K562 (cell line): ENCODE data around the gene MTHFD2. TPM values are rescaled to one million over a fixed set of nuclear protein-coding genes. Genes with fewer than 3 reads are reported as not detected.

ENCODE experiments used
- ATF1 ChIP-seq, 2 experiments: fragments of 450-650 bp in 1 of 2; IDR thresholded peaks; 2 replicates each; pipeline ENCODE4 v1.6.1; 2016; ENCODE audit warnings: missing compliant biosample characterization in 1 of 2, missing genetic modification characterization in 1 of 2
- ATF6 ChIP-seq: sonication (generic); formaldehyde crosslinking; IDR thresholded peaks from 2 replicates; pipeline ENCODE4 v1.4.0; 2020; ENCODE audit warnings: mild to moderate bottlenecking, missing genetic modification reagents
- BACH1 ChIP-seq: fragments of 200-800 bp; sonication (Bioruptor generic); IDR thresholded peaks from 2 replicates; pipeline ENCODE4 v1.6.1; 2016; ENCODE audit warnings: missing genetic modification characterization, missing compliant biosample characterization
- CCAR2 ChIP-seq: fragments of 200-400 bp; formaldehyde crosslinking; IDR thresholded peaks from 2 replicates; pipeline ENCODE4 v1.6.1; 2017; ENCODE audit warnings: mild to moderate bottlenecking, low read depth, low read length
- CEBPB ChIP-seq: fragments of 450-650 bp; IDR thresholded peaks from 2 replicates; pipeline ENCODE4 v1.6.1; 2016; ENCODE audit warnings: missing genetic modification characterization, missing compliant biosample characterization
- CHD1 ChIP-seq: fragments of 200-600 bp; sonication (generic); IDR thresholded peaks from one replicate; pipeline ENCODE4 v1.6.1; 2012; ENCODE audit warnings: mild to moderate bottlenecking, moderate library complexity, low read length, inconsistent platforms
- DNMT1 ChIP-seq: fragments of 450-650 bp; IDR thresholded peaks from 2 replicates; pipeline ENCODE4 v1.6.1; 2016; ENCODE audit warnings: antibody characterized with exemption, mild to moderate bottlenecking
- FOSL1 ChIP-seq: fragments of 200-800 bp; sonication (Bioruptor generic); conservative IDR thresholded peaks from 2 replicates; pipeline ENCODE4 v1.6.1; 2016; ENCODE audit warnings: missing genetic modification characterization, missing compliant biosample characterization
- HDAC2 ChIP-seq: fragments of 450-650 bp; IDR thresholded peaks from 2 replicates; pipeline ENCODE4 v1.6.1; 2016; ENCODE audit warnings: mild to moderate bottlenecking
- KLF16 ChIP-seq: IDR thresholded peaks from 2 replicates; pipeline ENCODE4 v1.6.1; 2016; ENCODE audit warnings: antibody characterized with exemption
- PHTF2 ChIP-seq: fragments of 250-450 bp; sonication (Bioruptor Pico); IDR thresholded peaks from 2 replicates; pipeline ENCODE4 v1.5.0; 2021; ENCODE audit warnings: mild to moderate bottlenecking
- SLC30A9 ChIP-seq: fragments of 250-450 bp; sonication (Bioruptor Pico); IDR thresholded peaks from 2 replicates; pipeline ENCODE4 v1.8.0; 2022; ENCODE audit warnings: mild to moderate bottlenecking, moderate library complexity
- ZBED1 ChIP-seq: IDR thresholded peaks from 2 replicates; pipeline ENCODE4 v1.6.1; 2014
- ZC3H8 ChIP-seq: fragments of 450-650 bp; IDR thresholded peaks from 2 replicates; pipeline ENCODE4 v1.6.1; 2017
- ZNF398 ChIP-seq: fragments of 250-450 bp; sonication (Bioruptor Pico); IDR thresholded peaks from 2 replicates; pipeline ENCODE4 v1.8.0; 2021; ENCODE audit warnings: moderate library complexity, mild to moderate bottlenecking, inconsistent platforms
- ZNF766 ChIP-seq: fragments of 200-800 bp; sonication (Bioruptor generic); conservative IDR thresholded peaks from 2 replicates; pipeline ENCODE4 v1.6.1; 2016; ENCODE audit warnings: missing genetic modification characterization, missing compliant biosample characterization
- polyA plus RNA-seq, 8 experiments: library from polyadenylated mRNA; depleted of rRNA in 4 of 8; stranded (reverse) in 5 of 8; unstranded in 3 of 8; fragments of >200 nt; fragmentation: Nextera tagmentation in 2 of 8; fragmentation: Illumina TruSeq in 1 of 8; extraction: Ambion mirVana in 2 of 8; extraction: Trizol in 1 of 8; gene quantifications; 2 replicates each; pipeline versions ENCODE4 v1.2.1 to v1.2.3, GENCODE V29; 2011 to 2014; ENCODE audit warnings: inconsistent platforms in 1 of 8, missing spikeins in 1 of 8
- total RNA-seq, 7 experiments: library from RNA; depleted of rRNA in 6 of 7; stranded (reverse); fragments of >200 nt in 6 of 7; fragmentation: Illumina TruSeq in 2 of 7; extraction: Trizol in 2 of 7; gene quantifications; 2 replicates each; pipeline versions ENCODE4 v1.2.1 to v1.2.3, GENCODE V29; 2011 to 2021; ENCODE audit warnings: low replicate concordance in 1 of 7
- TF ChIP-seq, protein P1 (sequence below): sonication (generic); formaldehyde crosslinking; IDR thresholded peaks from 2 replicates; pipeline ENCODE4 v1.8.1; 2023; ENCODE audit warnings: mild to moderate bottlenecking, missing genetic modification reagents
- TF ChIP-seq, protein P2 (sequence below): sonication (generic); formaldehyde crosslinking; IDR thresholded peaks from 2 replicates; pipeline ENCODE4 v1.8.1; 2023; ENCODE audit warnings: mild to moderate bottlenecking, missing genetic modification reagents
- TF ChIP-seq, protein P3 (sequence below), 3 experiments: fragments of 200-800 bp in 1 of 3; fragments of 250-450 bp in 1 of 3; fragments of 450-650 bp in 1 of 3; sonication (Bioruptor Pico) in 1 of 3; sonication (Bioruptor generic) in 1 of 3; formaldehyde crosslinking in 1 of 3; IDR thresholded peaks; 2 replicates each; pipeline versions ENCODE4 v1.6.1 to v1.8.0; 2016 to 2022; ENCODE audit warnings: mild to moderate bottlenecking in 2 of 3, missing genetic modification characterization in 2 of 3, missing compliant biosample characterization in 1 of 3, moderate library complexity in 1 of 3

MTHFD2 gene
- total and polyA plus RNA-seq, 9 of the 15 experiments (the other 6 are each of a cell fraction or from before 2014, with no cell fraction given) = 113 to 520 (median 234) TPM

DNA sequence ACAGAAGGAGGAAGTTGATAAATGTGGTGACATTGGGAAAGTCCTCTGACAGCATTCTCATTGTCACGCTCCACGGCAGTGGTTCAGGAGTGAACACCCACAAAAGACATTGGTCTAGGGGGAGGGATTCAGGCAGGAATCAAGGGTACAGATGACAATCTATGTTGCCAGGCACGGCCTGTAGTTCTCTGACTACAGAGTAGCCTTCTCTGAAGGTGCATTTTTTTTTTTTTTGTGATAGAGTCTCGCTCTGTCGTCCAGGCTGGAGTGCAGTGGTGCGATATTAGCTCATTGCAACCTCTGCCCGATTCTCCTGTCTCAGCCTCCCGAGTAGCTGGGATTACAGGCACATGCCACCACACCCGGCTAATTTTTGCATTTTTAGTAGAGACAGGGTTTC, 12.4 kb upstream of the MTHFD2 start (continued):
- TF ChIP-seq CHD1 (no peak), CEBPB (tag) (peak; percentile 76), KLF16 (peak; percentile 26; the same call in 1 of the 2 replicates), DNMT1 (no peak), ZNF766 (CRISPR knock-in tag) (no peak; the same call in 1 of the 2 replicates), FOSL1 (tag) (0 out of 2 replicates have a peak, but pooled peaks have one; percentile 47), ATF1 (CRISPR knock-in tag; IDR thresholded peaks at IDR 0.05) (no peak), ATF1 (tag; IDR thresholded peaks at IDR 0.05) (peak; percentile 44), BACH1 (tag) (0 out of 2 replicates have a peak, but pooled peaks have one; percentile 26), SLC30A9 (CRISPR knock-in tag) (no peak), HDAC2 (peak; percentile 73), CCAR2 (no peak), PHTF2 (CRISPR knock-in tag) (no peak), ATF6 (CRISPR knock-in tag) (no peak), ZBED1 (no peak), ZNF398 (CRISPR knock-in tag) (no peak), ZC3H8 (no peak)
- TF ChIP-seq, protein P1, sequence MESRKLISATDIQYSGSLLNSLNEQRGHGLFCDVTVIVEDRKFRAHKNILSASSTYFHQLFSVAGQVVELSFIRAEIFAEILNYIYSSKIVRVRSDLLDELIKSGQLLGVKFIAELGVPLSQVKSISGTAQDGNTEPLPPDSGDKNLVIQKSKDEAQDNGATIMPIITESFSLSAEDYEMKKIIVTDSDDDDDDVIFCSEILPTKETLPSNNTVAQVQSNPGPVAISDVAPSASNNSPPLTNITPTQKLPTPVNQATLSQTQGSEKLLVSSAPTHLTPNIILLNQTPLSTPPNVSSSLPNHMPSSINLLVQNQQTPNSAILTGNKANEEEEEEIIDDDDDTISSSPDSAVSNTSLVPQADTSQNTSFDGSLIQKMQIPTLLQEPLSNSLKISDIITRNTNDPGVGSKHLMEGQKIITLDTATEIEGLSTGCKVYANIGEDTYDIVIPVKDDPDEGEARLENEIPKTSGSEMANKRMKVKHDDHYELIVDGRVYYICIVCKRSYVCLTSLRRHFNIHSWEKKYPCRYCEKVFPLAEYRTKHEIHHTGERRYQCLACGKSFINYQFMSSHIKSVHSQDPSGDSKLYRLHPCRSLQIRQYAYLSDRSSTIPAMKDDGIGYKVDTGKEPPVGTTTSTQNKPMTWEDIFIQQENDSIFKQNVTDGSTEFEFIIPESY = no peak
- TF ChIP-seq, protein P2, sequence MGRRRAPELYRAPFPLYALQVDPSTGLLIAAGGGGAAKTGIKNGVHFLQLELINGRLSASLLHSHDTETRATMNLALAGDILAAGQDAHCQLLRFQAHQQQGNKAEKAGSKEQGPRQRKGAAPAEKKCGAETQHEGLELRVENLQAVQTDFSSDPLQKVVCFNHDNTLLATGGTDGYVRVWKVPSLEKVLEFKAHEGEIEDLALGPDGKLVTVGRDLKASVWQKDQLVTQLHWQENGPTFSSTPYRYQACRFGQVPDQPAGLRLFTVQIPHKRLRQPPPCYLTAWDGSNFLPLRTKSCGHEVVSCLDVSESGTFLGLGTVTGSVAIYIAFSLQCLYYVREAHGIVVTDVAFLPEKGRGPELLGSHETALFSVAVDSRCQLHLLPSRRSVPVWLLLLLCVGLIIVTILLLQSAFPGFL (CRISPR knock-in tag) = no peak
- TF ChIP-seq, protein P3, sequence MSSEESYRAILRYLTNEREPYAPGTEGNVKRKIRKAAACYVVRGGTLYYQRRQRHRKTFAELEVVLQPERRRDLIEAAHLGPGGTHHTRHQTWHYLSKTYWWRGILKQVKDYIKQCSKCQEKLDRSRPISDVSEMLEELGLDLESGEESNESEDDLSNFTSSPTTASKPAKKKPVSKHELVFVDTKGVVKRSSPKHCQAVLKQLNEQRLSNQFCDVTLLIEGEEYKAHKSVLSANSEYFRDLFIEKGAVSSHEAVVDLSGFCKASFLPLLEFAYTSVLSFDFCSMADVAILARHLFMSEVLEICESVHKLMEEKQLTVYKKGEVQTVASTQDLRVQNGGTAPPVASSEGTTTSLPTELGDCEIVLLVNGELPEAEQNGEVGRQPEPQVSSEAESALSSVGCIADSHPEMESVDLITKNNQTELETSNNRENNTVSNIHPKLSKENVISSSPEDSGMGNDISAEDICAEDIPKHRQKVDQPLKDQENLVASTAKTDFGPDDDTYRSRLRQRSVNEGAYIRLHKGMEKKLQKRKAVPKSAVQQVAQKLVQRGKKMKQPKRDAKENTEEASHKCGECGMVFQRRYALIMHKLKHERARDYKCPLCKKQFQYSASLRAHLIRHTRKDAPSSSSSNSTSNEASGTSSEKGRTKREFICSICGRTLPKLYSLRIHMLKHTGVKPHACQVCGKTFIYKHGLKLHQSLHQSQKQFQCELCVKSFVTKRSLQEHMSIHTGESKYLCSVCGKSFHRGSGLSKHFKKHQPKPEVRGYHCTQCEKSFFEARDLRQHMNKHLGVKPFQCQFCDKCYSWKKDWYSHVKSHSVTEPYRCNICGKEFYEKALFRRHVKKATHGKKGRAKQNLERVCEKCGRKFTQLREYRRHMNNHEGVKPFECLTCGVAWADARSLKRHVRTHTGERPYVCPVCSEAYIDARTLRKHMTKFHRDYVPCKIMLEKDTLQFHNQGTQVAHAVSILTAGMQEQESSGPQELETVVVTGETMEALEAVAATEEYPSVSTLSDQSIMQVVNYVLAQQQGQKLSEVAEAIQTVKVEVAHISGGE (CRISPR knock-in tag; IDR thresholded peaks at IDR 0.05) = peak in 1 of 3 experiments; percentile 82; a peak in 2 of 6 replicates
